Measurements from ENCODE around the gene OR6C76.

Gene OR6C76

GRCh38 chr12:55469291-55469690 is 43.2 kb downstream of the OR6C76 start:
- no peak for DNase-seq (ENCODE audit: low read depth, low spot score)

- no peak for DNase-seq (ENCODE audit: low read depth, low spot score)
These were observed 44.2 kb downstream of the OR6C76 start, which contains the start of gene OR6C70 for GRCh38 chr12:55470088-55470829. Gene OR6C70 (minus strand): TSS chr12:55470138. CDS start chr12:55470138, 0 bp downstream.

GRCh38 chr12:55472264-55472663 is 46.2 kb downstream of the OR6C76 start:
- no peak for DNase-seq (ENCODE audit: low read depth, low spot score)

All from smooth muscle cell of the brain vasculature (primary cell).